NCI-H1092 (cell line): ENCODE results near the gene PCDHGC5.

ENCODE experiments used
- DNase-seq: peaks from one replicate; lab custom pipeline; 2025; lab: John Stamatoyannopoulos, UW

The PCDHGC5 gene

DNA sequence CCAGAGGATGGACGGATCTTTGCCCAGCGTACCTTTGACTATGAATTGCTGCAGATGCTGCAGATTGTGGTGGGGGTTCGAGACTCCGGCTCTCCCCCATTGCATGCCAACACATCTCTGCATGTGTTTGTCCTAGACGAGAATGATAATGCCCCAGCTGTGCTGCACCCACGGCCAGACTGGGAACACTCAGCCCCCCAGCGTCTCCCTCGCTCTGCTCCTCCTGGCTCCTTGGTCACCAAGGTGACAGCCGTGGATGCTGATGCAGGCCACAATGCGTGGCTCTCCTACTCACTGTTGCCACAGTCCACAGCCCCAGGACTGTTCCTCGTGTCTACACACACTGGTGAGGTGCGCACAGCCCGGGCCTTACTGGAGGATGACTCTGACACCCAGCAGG, 1.9 kb downstream of the PCDHGC5 start:
- no peak for DNase-seq

DNA sequence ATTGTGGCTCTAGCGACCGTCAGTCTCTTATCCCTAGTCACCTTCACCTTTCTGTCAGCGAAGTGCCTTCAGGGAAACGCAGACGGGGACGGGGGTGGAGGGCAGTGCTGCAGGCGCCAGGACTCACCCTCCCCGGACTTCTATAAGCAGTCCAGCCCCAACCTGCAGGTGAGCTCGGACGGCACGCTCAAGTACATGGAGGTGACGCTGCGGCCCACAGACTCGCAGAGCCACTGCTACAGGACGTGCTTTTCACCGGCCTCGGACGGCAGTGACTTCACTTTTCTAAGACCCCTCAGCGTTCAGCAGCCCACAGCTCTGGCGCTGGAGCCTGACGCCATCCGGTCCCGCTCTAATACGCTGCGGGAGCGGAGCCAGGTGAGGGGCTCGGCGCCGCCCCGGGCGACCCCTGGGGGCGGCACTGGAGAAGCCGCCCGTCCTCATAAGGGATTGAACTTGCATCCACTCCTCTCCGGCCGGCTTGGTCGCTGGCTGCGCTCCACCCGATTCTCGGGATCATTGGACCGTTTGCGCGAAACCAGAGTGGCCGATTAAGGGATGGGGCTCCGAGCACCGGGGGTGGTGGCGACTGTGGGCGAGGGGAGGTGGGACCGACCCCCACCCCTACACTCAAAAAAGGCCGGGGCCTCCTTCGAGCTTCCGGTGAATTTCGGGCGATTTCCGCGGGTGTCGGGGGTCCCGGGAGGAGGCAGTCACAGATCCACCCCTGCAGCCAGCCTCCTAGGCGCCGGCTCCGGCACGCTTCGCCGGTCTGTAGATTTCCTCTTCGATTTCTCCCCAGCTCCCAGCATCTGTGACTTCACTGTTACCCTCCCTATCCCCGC, 2.7 kb downstream of the PCDHGC5 start:
- no peak for DNase-seq

DNA sequence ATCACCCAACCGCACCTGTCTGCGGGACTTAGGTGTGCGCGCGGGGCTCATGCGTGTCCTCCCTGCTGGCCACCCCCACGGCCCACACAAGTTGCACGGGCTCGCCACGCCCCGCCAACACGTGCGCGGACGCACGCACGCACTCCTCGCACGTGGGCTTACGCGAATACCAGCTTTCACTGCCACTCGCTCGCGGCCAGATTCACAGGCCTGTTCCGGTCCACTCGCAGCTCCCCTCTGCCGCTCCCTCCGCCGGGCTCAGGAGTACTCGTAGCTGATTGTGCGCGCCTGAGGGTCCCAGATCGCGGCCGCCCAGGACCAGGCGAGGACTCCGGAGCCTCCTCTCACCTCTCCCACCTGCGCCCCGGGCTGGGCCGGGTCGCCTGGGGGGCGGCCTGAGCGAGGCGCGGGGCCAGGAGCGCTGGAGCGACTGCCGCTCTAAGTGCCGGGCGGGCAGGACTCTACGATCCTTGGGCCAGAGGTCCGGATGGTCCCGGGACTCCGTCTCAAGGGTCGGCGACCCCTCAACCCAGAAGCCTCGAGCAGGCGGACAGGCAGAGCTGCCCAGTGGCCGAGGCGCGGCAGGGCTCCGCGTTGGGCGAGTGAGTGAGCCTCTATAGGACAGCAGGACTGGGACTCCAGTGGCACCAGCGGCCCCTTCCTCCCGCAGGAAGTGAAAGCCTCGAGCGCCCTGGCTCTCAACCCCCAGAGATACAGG, 3.4 kb downstream of the PCDHGC5 start:
- DNase-seq = no peak

DNA sequence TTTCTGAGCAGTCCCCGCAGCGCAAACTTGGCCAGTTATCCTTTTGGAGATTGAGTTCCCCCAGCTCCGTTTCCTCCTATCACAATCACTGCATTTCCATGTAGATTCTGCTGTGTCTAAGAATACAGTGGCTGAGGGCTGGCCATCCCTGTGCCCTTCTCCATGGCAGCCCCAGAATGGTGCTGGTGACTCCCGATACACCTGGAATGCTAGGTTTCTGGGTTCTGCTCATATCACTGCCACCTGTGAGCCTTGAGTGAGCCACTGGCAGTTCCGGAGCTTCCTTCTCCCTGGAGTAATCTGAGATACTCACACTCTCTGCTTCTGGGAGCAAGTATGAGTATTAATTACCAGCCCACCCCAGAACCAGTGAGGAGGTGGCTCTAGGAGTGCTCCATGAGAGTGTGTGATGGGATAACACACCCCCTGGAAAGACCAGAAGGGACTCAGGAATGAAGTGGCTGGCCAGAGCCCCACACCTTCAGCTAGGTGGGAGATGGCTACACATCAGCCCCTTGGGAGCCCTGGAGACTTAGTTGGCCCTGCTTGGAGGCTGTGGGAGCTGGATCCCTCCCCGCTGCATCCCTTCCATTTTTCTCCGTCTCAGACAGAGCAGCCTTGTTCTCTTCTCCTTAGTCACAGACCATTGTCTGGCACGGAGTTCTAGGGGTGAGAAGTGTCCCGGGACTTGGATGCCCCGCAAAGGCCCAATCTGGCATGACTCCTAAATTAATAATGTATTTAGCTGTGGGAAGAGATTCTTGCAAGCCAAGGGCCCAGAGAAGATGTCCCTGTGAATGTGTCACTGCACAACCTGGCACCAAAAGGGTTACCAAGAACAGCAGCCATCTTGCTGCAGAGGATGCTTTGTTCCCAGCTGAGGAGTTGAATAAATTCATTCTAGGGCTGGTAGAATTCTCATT, 4.9 kb downstream of the PCDHGC5 start:
- no peak for DNase-seq

DNA sequence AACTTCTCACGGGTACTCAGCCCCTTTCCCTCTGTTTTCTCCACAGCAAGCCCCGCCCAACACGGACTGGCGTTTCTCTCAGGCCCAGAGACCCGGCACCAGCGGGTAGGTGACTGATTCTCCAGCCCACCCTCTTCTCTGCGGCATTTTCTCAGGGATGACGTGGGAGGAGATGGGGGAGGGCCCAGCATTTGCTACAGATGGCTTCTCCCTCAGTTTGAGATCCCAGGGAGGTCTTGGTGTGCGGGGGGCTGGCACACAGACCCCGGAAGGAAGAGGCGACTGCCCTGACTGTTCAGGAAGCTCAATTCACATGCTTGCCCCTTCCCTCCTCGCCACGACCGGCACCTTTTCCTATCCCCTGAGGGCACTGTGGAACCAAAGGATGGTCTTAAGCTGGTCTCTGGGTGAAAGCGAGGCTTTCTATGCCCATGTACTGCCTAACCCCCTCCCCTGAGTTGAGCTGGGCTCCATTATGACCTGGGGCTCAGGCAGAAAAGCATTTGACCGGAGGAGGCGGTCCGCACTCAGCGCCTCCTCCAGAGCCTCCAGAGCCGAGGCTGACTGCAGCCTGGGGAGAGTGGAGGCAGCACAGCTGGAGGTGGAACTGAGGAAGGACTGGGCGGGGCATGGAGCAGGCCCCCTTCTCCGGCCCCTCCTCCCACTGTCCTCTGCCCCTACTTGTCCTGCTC, 6.0 kb downstream of the PCDHGC5 start:
- no peak for DNase-seq

- DNase-seq = no peak
Measured at GRCh38 chr5:141495453-141495811, 6.6 kb downstream of the PCDHGC5 start.

DNA sequence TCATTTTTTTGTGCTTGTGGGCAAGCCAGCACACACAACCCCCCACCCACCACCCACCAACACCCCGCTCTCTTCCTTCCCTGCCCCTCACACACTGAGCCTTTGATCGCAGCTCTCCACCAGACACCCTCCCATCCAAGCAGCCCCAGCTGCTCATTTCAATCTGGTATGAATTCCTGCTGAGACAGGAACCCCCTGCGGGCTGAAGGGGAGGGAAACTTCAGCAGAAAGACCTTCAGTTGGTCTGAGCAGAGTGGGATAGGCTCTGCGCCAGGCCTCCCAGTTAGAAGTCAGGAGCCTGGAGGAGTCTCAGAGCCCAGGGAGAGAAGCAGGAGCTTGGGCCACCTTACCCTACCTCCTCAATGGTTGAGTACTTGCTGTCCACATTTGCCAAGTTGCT, 7.2 kb downstream of the PCDHGC5 start:
- no peak for DNase-seq

DNA sequence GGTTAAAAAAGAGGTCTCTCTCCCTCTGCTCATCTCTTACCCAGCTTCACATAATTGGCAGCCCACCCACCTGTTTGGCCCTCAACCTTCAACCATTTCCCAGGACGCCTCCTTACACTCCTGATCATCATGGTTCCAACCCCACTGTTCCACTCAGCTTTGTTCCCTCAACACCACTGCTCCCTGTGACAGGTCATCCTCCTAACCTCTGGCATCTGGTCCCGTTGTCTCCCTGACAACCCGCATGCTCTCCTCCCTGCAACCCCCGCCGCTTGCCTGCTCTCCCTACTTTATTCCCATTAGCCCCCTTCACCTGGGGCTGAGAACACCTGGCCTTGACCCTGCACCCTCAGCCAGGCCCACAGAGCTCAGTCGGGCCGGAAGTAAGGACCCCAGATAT, 12.9 kb downstream of the PCDHGC5 start:
- no peak for DNase-seq

GRCh38 chr5:141503681-141504080, 14.8 kb downstream of the PCDHGC5 start:
- DNase-seq = no peak

DNA sequence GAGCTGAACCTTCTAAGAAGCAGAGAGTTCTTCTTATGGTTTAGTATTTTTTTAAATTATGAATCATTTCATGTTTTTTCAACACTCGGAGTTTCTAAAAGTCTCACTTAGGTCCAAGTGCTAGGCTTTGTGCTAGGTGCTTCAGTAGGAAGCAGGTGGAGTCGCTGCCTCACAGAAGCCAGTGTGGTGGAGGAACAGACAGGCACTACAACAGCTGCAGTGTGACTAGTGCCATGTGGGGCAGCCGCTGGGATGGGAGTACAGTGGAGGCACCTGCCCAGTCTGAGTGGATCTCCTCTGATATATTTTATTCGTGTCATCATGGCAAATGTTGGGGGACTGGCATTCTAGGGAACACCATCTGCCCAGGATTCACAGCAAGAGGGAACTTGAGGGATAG, 15.3 kb downstream of the PCDHGC5 start:
- no peak for DNase-seq

- no peak for DNase-seq
Measured at GRCh38 chr5:141506381-141507155, 17.7 kb downstream of the PCDHGC5 start.

DNA sequence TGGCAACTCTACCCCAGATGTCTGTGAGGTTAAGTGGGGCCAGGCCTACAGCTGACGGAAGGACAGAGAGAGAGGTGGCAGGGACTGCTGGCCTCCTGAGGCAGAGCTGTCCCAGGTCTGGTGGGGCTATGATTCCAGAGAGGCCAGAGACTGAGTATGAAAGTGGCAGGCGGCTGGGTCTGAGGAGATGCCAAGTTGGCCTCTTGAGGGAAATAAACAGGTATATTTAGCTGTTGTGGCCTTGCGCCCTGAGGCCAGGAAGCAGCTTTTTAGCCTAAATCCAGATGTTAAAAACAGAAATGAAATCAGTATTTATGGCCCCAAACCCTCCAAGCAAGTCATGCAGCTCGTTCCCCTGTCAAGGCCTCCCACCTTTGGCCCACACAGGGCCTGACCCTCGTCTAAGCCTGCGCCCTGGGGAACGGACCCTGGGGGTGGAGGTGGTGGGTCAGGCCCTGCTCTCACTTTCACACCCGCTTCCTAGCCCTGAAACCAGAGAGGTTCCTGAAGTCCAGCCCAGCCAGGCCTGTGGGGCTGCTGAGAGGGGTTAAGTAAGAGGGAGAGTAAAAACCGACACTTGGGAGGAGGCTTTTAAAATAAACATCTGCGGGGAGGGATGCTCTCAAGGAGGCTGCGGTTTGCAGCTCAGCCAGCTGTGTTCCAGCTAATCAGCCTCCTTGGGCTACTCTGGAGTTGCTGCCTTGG, 18.7 kb downstream of the PCDHGC5 start:
- no peak for DNase-seq

- no peak for DNase-seq
Measured at GRCh38 chr5:141508440-141508797, 19.5 kb downstream of the PCDHGC5 start.

DNA sequence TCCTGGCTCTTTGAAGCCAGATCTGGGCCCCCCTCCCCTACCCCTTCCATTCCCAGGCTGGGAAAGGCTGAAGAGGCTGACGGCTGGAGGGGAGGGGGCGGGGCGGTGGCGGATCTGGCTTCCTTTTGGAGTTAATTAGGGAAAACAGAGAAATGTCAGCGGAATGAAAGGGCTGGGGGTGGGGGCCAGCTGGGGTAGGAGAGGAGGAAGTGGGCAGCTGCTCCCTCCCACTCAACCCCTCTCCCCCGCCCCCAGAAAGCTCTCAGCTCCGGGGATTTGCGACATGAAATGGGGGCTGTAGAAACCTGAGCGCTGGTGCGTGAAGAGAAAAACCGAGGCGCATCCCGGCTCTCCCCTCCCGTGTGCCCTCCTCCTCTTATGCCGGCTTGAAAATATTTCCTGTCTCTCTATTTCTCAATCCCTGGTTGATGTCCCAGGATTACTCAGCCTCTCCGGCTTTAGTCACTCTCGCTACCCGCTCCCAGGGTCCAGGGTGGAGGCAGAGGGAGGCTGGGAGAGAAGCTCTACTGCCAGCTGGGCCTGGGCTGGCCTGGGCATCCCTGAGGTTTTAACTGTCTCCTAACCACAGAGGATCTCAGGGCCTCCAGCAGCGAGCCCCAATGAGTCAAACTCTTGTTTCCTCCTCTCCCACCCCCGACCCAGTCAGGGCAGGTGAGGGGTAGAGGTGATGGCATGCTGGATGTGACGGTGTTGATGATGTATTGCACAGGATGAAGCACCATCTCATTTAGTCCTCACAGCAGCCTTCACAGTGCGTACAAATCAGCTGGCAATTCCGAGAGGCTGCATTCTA, 20.1 kb downstream of the PCDHGC5 start:
- DNase-seq = peak; percentile 28

- DNase-seq = no peak
Measured at GRCh38 chr5:141510160-141510559, 21.3 kb downstream of the PCDHGC5 start.

DNA sequence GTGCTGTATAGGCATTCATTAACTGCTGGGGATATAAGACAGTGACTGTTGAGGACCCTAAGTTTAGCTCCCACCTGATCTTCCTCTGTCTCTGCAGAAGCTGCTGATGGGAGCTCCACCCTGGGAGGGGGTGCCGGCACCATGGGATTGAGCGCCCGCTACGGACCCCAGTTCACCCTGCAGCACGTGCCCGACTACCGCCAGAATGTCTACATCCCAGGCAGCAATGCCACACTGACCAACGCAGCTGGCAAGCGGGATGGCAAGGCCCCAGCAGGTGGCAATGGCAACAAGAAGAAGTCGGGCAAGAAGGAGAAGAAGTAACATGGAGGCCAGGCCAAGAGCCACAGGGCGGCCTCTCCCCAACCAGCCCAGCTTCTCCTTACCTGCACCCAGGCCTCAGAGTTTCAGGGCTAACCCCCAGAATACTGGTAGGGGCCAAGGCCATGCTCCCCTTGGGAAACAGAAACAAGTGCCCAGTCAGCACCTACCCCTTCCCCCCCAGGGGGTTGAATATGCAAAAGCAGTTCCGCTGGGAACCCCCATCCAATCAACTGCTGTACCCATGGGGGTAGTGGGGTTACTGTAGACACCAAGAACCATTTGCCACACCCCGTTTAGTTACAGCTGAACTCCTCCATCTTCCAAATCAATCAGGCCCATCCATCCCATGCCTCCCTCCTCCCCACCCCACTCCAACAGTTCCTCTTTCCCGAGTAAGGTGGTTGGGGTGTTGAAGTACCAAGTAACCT, 22.1 kb downstream of the PCDHGC5 start:
- no peak for DNase-seq

- DNase-seq = no peak
Measured at GRCh38 chr5:141511771-141512325, 23.0 kb downstream of the PCDHGC5 start.

GRCh38 chr5:141512390-141512910, 23.6 kb downstream of the PCDHGC5 start:
- peak; percentile 56 for DNase-seq
